Activated CD8-positive, alpha-beta memory T cell treated with anti-CD3 and anti-CD28 coated beads, Interleukin-2, amount 50 U/mL, for 1 hour (primary cell): ENCODE results near the gene SYT8.
"Not testable (repeated sequence)": the region's sequence is repeated elsewhere in the genome, so short reads cannot be mapped to it uniquely, and the experiment has no call there.

ENCODE experiments used
- DNase-seq: peaks from one replicate; pipeline ENCODE4 v3.0.0-alpha.2; 2020; ENCODE audit errors: extremely low read depth

The SYT8 gene, protein sequence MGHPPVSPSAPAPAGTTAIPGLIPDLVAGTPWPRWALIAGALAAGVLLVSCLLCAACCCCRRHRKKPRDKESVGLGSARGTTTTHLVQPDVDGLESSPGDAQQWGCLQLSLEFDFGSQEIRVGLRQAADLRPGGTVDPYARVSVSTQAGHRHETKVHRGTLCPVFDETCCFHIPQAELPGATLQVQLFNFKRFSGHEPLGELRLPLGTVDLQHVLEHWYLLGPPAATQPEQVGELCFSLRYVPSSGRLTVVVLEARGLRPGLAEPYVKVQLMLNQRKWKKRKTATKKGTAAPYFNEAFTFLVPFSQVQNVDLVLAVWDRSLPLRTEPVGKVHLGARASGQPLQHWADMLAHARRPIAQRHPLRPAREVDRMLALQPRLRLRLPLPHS

DNA sequence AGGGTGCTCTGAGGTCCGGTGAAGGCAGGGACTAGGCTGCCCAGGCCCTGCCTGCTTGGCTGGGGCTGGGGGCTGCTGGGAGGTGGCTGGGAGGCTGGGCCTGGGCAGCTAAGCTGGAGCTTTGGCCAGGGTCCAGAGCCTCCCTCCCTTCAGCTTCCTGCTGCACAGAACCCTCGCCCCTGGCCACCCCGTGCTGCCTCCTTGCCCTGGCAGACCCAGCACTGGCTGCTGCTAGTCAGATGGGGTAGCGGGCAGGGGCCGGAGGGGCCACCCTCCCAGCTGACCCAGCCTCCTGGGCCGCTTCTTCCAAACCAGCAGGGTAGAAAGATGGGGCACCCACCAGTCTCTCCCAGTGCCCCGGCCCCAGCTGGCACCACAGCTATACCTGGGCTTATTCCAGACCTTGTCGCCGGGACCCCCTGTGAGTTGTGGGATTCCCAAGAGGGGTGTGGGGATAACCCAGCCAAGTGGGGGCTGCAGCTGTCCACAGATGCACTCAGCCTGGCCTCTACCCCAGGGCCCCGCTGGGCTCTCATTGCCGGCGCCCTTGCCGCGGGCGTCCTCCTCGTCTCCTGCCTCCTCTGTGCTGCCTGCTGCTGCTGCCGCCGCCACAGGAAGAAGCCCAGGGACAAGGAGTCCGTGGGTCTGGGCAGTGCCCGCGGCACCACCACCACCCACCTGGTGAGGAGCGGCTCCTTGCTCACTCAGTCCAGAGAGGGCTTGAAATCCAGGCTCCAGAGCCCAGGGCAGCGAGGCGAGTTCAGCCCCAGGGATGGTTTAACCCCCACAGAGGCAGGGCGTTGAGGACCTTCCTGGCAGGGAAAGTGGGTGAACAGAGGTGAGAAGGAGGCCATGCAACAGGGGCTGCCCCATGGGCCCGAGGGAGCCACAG, at the start of gene SYT8:
SYT8 (plus strand) TSS at position 212 of the 892 bp plus-strand sequence; CDS start at position 328, 116 bp downstream.
- no peak for DNase-seq

DNA sequence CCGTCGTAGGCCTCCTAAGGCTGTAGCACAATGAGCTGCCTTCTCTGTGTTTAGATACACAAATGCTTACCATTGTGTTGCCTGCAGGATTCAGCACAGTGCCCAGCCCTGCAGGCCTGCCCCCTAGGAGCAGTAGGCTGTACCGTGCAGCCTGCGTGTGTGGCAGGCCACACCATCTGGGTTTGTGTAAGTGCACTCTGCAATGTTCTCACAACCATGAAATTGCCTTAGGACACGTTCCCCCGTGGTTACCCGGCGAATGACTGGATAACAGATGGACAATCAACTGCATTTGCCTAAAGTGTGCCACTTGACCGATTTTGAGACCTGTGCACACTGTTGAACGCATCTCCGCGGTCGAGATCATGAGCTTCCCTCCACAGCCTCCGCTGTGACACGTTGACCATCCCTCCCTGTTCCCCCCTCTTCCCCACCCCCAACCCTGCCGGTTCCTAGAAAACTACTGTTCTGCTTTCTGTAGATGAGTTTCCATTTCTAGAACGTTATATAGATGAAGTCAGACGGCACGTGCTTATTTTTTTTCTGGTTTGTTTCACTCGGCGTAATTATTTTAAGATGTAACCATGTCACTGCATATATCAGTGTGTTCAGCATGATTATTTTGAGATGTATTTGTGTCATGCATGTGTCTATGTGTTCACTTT, 48.9 kb upstream of the SYT8 start:
- DNase-seq: no peak

DNA sequence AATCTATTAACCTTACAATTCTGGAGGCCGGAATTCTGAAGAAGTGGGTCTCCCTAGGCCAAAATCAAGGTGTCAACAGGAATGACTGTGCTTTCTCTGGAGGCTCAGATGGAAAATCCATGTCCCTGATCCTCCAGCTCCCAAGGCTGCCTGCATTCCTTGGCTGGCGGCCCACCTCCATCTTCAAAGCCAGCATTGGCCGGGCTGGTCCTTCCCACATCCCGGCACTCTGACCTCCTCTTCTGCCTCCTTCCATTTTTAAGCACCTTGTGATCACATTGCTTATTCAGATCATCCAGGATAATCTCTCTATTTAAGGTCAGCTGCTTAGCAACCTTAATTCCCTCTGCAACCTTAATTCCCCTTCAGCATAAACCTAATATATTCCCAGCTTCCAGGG, 48.3 kb upstream of the SYT8 start:
- DNase-seq: no peak

DNA sequence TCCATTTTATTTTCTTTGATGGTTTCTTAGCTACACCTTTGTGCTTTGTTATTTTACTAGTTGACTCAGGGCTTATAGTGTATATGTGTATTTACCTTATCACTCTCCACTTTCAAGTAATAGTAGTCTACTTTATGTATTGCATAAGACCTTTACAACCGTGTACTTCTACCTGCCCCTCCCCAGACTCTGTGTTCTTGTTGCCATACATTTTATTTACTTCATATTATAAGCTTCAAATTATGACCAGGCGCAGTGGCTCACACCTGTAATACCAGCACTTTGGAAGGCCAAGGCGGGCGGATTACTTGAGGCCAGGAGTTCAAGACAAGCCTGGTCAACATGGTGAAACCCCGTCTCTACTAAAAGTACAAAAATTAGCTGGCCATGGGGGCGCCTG, 42.9 kb upstream of the SYT8 start:
- no peak for DNase-seq

DNA sequence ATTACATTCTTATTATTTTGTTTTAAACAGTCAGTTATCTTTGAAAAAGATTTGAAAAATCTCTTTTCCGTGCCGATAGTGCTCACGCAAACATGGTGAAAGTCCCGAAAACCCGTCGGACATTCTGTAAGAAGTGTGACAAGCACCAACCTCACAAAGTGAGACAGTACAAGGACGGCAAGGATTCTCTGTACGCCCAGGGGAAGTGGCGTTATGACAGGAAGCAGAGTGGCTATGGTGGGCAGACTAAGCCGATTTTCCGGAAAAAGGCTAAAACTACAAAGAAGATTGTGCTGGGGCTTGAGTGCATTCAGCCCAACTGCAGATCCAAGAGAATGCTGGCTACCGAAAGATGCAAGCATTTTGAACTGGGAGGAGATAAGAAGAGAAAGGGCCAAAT, 42.3 kb upstream of the SYT8 start:
- no peak for DNase-seq

DNA sequence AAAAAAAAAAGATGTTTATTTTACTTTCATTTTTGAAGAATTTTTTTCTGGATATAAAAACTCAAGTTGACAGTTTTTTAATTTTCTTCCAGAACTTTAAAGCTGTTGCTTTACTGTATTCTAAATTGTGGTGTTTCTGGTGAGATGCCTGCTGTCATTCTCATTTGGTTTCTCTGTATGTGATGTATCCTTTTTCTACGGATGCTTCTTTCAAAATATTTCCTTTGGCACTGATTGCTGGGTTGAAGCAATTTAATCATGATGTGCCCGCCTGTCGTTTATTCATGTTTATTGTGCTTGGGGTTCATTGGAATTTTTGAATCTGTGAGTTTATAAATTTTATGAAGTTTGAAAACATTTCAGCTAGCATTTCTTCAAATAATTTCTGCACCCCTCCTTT, 41.7 kb upstream of the SYT8 start:
- DNase-seq: no peak

DNA sequence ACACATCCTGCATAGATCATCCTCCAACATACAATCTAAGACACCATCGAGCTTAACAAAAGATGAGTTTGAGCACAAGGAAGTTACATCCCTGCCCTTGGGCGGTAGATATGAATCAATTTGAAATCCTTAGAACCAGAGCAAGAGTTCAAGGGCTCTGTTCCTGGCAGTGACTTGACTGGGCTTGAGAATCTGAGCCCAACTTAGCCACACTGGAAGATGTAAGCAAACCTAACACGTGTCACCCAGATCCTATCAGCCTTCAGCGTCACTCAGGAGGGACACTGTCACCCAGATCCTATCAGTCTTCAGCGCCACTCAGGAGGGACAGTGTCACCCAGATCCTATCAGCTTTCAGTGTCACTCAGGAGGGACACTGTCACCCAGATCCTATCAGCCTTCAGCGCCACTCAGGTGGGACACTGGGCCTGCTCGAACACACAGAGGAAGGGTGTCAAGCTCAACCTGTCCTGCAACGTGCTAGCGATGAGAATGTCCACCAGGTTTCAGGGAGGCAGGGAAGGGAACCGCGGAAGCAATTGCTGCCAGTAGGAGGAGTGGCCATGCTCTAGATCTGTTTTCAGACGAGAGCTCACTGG, 38.3 kb upstream of the SYT8 start:
- DNase-seq: no peak

DNA sequence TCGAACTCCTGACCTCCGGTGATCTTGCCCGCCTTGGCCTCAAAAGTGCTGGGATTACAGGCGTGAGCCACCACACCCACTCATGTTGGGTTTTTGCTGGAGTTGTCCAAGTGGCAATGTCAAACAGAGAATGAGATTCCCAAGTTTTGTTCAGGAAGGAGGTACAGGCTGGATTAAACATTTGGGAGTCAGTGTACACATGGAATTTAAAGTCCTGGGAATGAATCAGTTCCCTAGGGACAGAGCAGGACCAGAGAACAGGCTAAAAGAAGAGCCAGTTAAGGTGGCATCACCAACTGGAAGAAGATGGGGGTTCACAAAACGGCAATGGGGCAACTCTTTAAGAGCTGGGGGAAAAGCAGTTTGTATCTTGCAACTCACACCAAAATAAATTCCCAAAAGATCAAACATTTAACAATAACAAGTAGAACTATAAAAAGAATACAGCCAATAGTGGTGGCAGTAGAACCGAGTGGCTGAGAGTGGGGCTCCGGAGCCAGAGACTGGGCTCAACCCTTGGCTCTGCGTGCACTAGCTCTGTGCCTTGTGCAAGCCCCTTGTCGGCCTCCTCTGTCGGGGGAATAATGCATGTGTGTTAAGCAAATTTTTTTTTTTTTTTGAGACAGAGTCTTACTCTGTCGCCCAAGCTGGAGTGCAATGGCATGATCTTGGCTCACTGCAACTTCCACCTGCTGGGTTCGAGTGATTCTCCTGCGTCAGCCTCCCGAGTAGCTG, 37.2 kb upstream of the SYT8 start:
- DNase-seq: no peak

DNA sequence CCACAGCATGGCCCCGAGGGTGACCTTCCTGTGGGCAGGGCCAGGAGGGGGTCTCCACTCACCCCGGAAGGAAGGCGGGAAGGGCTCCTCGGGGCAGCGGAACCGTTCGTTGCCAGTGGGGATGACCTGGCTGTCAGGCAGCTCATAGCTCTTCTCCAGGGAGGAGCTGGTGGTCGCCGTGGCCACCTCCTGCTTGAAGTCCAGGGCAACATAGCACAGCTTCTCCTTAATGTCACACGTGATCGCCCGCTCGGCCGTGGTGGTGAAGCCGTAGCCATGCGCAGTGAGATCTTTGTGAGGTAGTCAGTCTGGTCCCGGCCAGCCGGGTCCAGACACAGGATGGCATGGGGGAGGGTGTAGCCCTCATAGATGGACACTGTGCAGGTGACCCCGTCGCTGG, 31.5 kb upstream of the SYT8 start:
- DNase-seq: no peak

DNA sequence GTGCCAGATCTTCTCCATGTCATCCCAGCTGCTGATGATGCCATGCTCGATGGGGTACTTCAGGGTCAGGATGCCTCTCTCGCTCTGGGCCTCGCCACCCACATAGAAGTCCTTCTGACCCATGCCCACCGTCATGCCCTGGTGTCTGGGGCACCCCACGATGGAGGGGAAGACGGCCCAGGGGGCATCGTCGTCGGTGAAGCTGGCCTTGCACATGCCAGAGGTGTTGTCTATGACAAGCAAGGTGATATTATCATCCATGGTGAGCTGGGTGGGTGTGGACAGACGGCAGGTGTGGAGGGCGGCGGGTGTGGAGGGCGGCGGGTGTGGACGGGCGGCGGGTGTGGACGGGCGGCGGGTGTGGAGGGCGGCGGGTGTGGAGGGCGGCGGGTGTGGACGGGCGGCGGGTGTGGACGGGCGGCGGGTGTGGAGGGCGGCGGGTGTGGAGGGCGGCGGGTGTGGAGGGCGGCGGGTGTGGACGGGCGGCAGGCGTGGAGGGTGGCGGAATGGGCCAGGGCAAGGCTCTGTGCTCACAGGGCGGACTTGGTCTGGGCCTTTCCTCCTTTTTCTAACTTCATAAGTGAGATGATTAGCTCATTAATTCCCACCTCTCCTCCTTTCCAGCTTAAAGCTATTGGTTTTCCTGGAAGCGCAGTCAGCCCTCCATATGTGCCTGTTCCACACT, 30.8 kb upstream of the SYT8 start:
- not testable (repeated sequence) for DNase-seq

DNA sequence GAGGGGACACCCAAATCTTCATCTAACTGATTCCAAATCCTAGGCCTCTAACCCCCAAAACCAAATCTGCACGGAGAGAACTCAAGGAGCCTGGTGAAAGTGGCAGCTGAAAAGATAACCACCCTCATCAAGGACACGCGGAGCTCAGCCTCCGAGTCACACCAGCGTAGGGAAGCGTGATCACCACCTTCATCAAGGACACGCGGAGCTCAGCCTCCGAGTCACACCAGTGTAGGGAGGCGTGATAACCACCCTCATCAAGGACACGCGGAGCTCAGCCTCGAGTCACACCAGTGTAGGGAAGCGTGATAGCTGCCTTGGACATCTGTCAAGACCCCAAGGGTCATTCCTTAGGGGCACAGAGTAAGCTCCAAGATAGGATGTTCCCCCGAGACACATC, 29.3 kb upstream of the SYT8 start:
- no peak for DNase-seq

DNA sequence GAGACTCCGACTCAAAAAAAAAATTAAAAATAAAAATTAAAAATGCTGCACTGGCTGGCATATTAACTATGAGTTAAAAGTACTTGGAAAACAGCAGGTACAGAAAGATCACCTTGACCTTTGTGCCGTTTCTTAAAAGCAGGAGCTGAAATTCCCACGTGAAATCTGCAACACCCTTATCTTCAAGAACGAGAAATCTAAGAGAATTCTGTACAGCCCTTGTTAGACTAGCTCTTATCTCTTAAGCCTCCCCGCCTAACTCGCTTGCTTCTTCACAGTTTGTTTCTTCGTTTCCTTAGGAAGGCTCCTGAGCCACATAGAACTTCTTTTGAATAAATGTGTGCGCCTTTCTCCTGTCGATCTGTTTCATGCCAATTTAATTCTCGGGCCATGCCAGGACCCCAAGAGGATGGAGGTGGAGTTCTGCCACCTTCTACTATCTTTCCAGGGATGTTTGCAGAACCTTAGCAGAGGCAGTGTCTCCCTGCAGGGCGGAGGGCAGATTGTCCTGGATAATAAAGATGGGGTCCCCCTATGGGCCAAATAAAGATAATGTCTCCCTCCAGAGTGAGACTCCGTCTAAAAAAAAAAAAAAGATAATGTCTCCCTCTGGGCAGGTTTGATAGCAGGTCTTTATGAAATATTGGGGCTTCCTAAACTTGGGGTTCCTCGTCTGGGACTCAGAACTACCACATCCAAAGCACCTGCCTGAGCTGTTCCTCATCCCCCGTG, 27.4 kb upstream of the SYT8 start:
- DNase-seq: no peak

DNA sequence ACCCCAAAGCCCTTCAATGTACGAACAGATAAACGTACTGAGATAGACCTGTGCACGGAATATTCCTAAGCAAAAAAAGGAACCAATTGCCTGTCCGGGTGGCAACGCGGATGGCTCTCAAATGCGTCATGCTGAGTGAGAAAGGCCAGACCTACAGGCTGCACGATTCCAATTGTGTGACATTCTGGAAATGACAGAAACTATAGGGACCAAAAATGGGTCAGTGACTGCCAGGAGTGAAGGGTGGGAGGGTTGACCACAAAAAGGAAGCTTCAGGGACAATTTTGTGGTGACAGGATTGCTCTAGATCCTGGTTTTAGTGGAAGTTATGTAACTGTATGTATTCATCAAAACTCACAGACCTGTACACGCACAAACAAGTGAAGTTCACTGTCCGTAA, 24.0 kb upstream of the SYT8 start:
- no peak for DNase-seq

DNA sequence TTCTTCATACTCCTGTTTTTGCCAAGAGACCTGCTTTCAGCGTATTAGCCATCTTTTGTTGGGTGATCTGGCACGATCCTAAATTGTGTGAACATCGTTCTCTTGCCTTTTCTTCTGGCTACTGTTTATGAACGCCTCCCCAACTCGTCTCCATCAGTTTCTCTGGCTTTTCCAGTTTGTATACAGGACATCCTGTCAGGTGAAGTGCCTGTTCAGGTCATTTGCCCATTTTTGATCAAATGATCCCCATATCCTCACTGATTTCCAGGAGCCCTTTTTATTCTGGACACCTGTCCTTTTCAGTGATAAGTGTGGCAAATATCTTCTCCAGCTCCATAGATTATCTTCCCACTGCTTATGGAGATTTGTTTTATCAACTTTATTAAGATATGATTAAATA, 22.5 kb upstream of the SYT8 start:
- no peak for DNase-seq

DNA sequence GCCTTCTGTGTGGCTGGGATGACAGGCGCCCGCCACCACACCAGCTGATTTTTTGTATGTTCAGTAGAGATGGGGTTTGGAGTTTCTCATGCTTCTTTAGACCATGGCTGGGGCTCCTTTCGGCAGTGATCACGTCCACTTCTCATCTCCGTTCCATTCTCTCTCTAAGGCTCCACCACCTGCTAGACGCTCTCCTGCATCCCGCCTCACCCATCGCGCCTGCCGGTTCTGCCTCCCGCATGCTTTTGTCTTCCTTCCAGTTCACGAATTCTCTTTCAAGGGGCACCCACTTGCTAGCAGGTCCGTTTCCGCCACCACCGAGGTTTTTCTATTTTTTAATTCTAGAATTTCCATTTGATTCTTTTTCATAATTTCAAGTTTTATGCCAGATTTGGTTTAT, 22.0 kb upstream of the SYT8 start:
- no peak for DNase-seq

DNA sequence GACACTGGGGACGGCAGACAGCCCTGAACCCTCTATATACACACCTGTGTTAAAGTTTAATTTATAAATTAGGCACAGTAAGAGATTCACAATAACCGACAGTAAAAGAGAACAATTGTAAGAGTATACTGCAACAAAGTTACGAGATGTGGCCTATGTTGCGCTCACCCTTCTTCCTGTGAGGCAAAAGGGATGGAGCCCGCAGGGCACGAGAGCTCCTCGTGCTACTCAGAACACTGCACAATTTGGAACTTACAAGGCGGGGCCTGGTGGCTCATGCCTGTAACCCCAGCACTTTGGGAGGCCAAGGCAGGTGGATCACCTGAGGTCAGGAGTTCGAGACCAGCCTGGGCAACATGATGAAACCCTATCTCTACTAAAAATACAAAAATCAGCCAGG, 21.4 kb upstream of the SYT8 start:
- DNase-seq: not testable (repeated sequence)

DNA sequence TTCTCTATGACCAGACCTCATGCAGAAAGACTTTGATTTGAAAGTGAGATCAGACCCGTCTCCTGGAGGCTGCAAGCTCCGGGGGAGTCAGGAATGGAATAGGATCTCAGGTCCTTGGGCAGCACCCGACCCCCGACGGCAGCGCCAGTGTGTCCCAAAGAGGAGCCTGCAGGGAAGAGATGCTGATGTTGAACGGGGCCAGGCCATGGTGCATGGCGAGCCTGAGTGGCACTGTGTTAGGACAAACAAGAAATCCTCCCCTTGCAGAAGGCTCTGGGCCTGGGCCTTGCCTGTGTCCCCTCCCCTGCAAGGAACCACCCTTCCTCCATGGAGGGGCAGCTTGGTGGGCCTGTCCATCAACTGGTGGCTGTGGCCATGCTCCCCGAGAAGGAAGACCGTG, 20.1 kb upstream of the SYT8 start:
- no peak for DNase-seq

DNA sequence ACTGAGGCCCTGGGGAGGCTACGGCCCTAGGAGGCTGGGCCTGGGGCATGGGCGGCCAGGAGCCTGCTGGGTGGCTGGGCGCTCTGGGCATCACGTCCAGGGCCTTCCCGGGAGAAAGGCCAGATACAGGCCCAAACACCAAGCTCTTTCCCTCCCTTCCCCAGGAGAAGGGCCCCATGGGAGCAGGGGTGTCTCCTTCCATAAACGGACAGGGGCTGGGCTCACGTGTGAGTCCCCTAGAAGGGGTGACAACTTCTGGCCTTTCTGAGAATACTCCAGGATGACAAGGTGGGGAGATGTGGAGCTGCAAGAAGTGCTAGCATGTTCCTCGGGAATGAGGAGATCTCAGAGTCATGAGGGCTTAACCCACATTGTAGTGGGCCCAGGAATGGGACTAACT, 19.5 kb upstream of the SYT8 start:
- no peak for DNase-seq

DNA sequence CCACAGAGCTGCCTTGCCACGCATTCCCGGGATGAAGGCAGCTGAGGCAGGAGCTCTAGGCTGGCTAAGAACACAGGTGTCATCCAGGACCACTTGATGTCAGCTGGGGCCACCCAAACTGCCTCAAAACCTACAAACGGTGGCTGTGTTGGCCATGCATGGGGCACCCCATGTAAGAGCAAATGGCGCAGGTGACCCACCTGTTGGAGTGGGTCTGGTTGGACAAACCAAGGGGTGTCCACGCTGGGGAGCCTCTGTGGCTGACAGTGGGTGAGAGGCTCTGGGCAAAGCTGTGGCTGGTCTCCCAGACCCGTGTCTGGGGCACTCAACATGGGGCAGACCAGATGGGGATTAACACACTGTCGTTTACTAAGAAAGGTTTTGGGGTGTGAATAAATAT, 19.0 kb upstream of the SYT8 start:
- no peak for DNase-seq

DNA sequence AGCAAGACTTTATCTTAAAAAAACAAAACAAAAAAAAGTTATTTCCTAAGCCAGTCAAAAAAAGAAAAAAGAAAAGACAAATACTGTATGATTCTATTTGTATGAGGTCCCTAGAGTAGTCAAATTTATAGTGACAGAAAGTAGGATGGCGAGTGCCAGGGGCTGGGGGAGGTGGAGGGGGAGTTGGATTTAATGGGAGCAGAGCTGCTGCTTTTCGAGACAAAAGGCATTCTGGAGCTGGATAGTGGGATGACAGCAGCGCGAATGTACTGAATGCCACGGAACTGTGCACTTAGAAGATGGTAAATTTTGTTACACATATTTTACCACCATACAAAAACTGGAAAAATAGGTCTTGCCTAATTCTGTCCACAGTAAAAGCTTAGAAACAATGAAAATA, 17.8 kb upstream of the SYT8 start:
- DNase-seq: no peak
